HUES64 (cell line): ENCODE measurements around the gene RHOG. TPM values are rescaled to one million over a fixed set of nuclear protein-coding genes. Genes with fewer than 3 reads are reported as not detected.
A peak's percentile ranks its signal among the peaks of the same experiment; 100 is the strongest.

Experiments
- H3K27ac ChIP-seq: 2 replicates; pipeline ENCODE4 v1.7.0; 2013; ENCODE audit warnings: low read depth, low read length, inconsistent platforms
- H3K27me3 ChIP-seq: 2 replicates; pipeline ENCODE4 v1.6.1; 2013; ENCODE audit warnings: mild to moderate bottlenecking, low read length; ENCODE audit not compliant: insufficient read depth
- H3K36me3 ChIP-seq: 2 replicates; pipeline ENCODE4 v1.6.1; 2013; ENCODE audit warnings: mild to moderate bottlenecking, low read length; ENCODE audit not compliant: insufficient read depth
- H3K4me1 ChIP-seq: 2 replicates; pipeline ENCODE4 v1.6.1; 2013; ENCODE audit warnings: mild to moderate bottlenecking, low read length, moderate library complexity; ENCODE audit not compliant: insufficient read depth
- H3K4me3 ChIP-seq: 2 replicates; pipeline ENCODE4 v1.5.1; 2013; ENCODE audit warnings: mild to moderate bottlenecking, low read length, moderate library complexity
- H3K9ac ChIP-seq: 2 replicates; pipeline ENCODE4 v1.6.1; 2013; ENCODE audit warnings: mild to moderate bottlenecking, low read depth, low read length
- H3K9me3 ChIP-seq: 2 replicates; pipeline ENCODE4 v1.6.1; 2013; ENCODE audit warnings: low read depth, low read length; ENCODE audit not compliant: insufficient read depth
- WGBS: fragments of 150-250, 120-280 bp; methylation state at CpG from one replicate; pipeline ENCODE4 v1.1.7; 2013; ENCODE audit warnings: missing lambda C conversion rate; 5-methylcytosine and 5-hydroxymethylcytosine counted together
- polyA plus RNA-seq, 2 experiments: library from polyadenylated mRNA; stranded (reverse); fragments of 50-300 nt; gene quantifications; one replicate each; pipeline ENCODE4 v1.2.3, GENCODE V29; 2013

RHOG gene
- polyA plus RNA-seq (2013, experiment 1 of 2), result 33.3 TPM
- 31.2 TPM for polyA plus RNA-seq (2013, experiment 2 of 2)

GRCh38 chr11:3840870-3841425 is at the start of gene RHOG:
RHOG (minus strand) TSS chr11:3840959; CDS start chr11:3828138, 12,821 bp downstream.
- no peaks in the 10 kb centered on the region for H3K36me3 ChIP-seq
- 0% methylated on average over 33 of the region's 42 CpGs for WGBS

GRCh38 chr11:3890014-3890413 is 49.3 kb upstream of the RHOG start:
- Histone ChIP-seq H3K4me3 (no peak overlapping the region), H3K27ac (no peak overlapping the region), H3K36me3 (no peaks in the 10 kb centered on the region), H3K27me3 (no peaks in the 10 kb centered on the region), H3K9ac (no peak overlapping the region), H3K4me1 (no peaks in the 10 kb centered on the region), H3K9me3 (no peaks in the 10 kb centered on the region)
- 95% methylated on average over 2 of the region's 2 CpGs for WGBS

More at GRCh38 chr11:3840870-3841425, at the start of gene RHOG:
- Histone ChIP-seq H3K27me3 (peaks cover 6% of the 10 kb centered on the region; the same call in 1 of the 2 replicates), H3K27ac (peak within 1 kb of the TSS; percentile 58; the same call in 1 of the 2 replicates), H3K9me3 (no peaks in the 10 kb centered on the region), H3K4me3 (peak within 1 kb of the TSS; percentile 89), H3K9ac (peak within 1 kb of the TSS; percentile 69), H3K4me1 (peaks cover 14% of the 10 kb centered on the region)

- Histone ChIP-seq H3K4me1 (no peaks in the 10 kb centered on the region), H3K27ac (no peak overlapping the region), H3K4me3 (no peak overlapping the region), H3K9me3 (no peaks in the 10 kb centered on the region), H3K27me3 (no peaks in the 10 kb centered on the region), H3K36me3 (no peaks in the 10 kb centered on the region), H3K9ac (no peak overlapping the region)
These were observed 48.1 kb upstream of the RHOG start for GRCh38 chr11:3888876-3889275.

GRCh38 chr11:3886985-3887384 is 46.2 kb upstream of the RHOG start:
- H3K4me1 ChIP-seq, result no peaks in the 10 kb centered on the region
- H3K9me3 ChIP-seq, result no peaks in the 10 kb centered on the region
- H3K27ac ChIP-seq, result no peak overlapping the region
- H3K27me3 ChIP-seq, result no peaks in the 10 kb centered on the region
- H3K9ac ChIP-seq, result no peak overlapping the region
- no peaks in the 10 kb centered on the region for H3K36me3 ChIP-seq
- no peak overlapping the region for H3K4me3 ChIP-seq
- WGBS, result 100% methylated on average over 1 of the region's 1 CpG

- no peaks in the 10 kb centered on the region for H3K27me3 ChIP-seq
- H3K27ac ChIP-seq, result no peak overlapping the region
- no peaks in the 10 kb centered on the region for H3K4me1 ChIP-seq
- no peaks in the 10 kb centered on the region for H3K9me3 ChIP-seq
- no peaks in the 10 kb centered on the region for H3K36me3 ChIP-seq
- H3K9ac ChIP-seq, result no peak overlapping the region
- 93% methylated on average over 5 of the region's 7 CpGs for WGBS
- H3K4me3 ChIP-seq, result no peak overlapping the region
These were observed 45.1 kb upstream of the RHOG start for GRCh38 chr11:3885855-3886254.

GRCh38 chr11:3882655-3883054 is 41.9 kb upstream of the RHOG start:
- Histone ChIP-seq H3K9me3 (no peaks in the 10 kb centered on the region), H3K9ac (no peak overlapping the region), H3K27ac (no peak overlapping the region), H3K4me3 (no peak overlapping the region), H3K27me3 (no peaks in the 10 kb centered on the region), H3K36me3 (no peaks in the 10 kb centered on the region), H3K4me1 (peaks cover 6% of the 10 kb centered on the region)

GRCh38 chr11:3880724-3881123 is 40.0 kb upstream of the RHOG start:
- H3K27me3 ChIP-seq, result no peaks in the 10 kb centered on the region
- no peaks in the 10 kb centered on the region for H3K36me3 ChIP-seq
- no peak overlapping the region for H3K4me3 ChIP-seq
- no peaks in the 10 kb centered on the region for H3K9me3 ChIP-seq
- 91% methylated on average over 1 of the region's 3 CpGs for WGBS
- no peak overlapping the region for H3K9ac ChIP-seq
- H3K4me1 ChIP-seq, result peaks cover 18% of the 10 kb centered on the region
- H3K27ac ChIP-seq, result no peak overlapping the region

- no peaks in the 10 kb centered on the region for H3K36me3 ChIP-seq
- WGBS, result 91% methylated on average over 2 of the region's 2 CpGs
- H3K27me3 ChIP-seq, result no peaks in the 10 kb centered on the region
- H3K9me3 ChIP-seq, result no peaks in the 10 kb centered on the region
- H3K4me3 ChIP-seq, result no peak overlapping the region
- no peak overlapping the region for H3K27ac ChIP-seq
- H3K4me1 ChIP-seq, result peaks cover 18% of the 10 kb centered on the region
- no peak overlapping the region for H3K9ac ChIP-seq
These were observed 39.3 kb upstream of the RHOG start for GRCh38 chr11:3879967-3880542.

- no peaks in the 10 kb centered on the region for H3K36me3 ChIP-seq
- no peaks in the 10 kb centered on the region for H3K27me3 ChIP-seq
- 91% methylated on average over 3 of the region's 4 CpGs for WGBS
- H3K9ac ChIP-seq, result no peak overlapping the region
- H3K4me1 ChIP-seq, result peaks cover 18% of the 10 kb centered on the region
- H3K9me3 ChIP-seq, result no peaks in the 10 kb centered on the region
- H3K27ac ChIP-seq, result no peak overlapping the region
- no peak overlapping the region for H3K4me3 ChIP-seq
These were observed 38.6 kb upstream of the RHOG start for GRCh38 chr11:3879216-3879966.

GRCh38 chr11:3878258-3878584 is 37.5 kb upstream of the RHOG start:
- no peaks in the 10 kb centered on the region for H3K36me3 ChIP-seq
- H3K27ac ChIP-seq, result no peak overlapping the region
- H3K4me3 ChIP-seq, result no peak overlapping the region
- no peaks in the 10 kb centered on the region for H3K27me3 ChIP-seq
- no peaks in the 10 kb centered on the region for H3K9me3 ChIP-seq
- H3K4me1 ChIP-seq, result peaks cover 18% of the 10 kb centered on the region
- no peak overlapping the region for H3K9ac ChIP-seq

- H3K4me1 ChIP-seq, result peaks cover 18% of the 10 kb centered on the region
- 69% methylated on average over 7 of the region's 8 CpGs for WGBS
- no peaks in the 10 kb centered on the region for H3K9me3 ChIP-seq
- no peak overlapping the region for H3K9ac ChIP-seq
- H3K27me3 ChIP-seq, result no peaks in the 10 kb centered on the region
- H3K4me3 ChIP-seq, result no peak overlapping the region
- no peaks in the 10 kb centered on the region for H3K36me3 ChIP-seq
- no peak overlapping the region for H3K27ac ChIP-seq
These were observed 36.9 kb upstream of the RHOG start for GRCh38 chr11:3877364-3878257.
